Activated CD4-positive, alpha-beta T cell treated with anti-CD3 and anti-CD28 coated beads for 4 hours (primary cell): ENCODE data around the gene ADD3.
"Not testable (repeated sequence)": the region's sequence is repeated elsewhere in the genome, so short reads cannot be mapped to it uniquely, and the experiment has no call there.

ENCODE experiments used
- DNase-seq, 2 donors: peaks; one replicate each; pipeline ENCODE4 v3.0.0-alpha.2; 2020

ADD3 gene

GRCh38 chr10:110113670-110114337 is 106.0 kb downstream of the ADD3 start:
- DNase-seq: no peak

- DNase-seq: not testable (repeated sequence)
Measured at GRCh38 chr10:110114668-110115067, 106.9 kb downstream of the ADD3 start.

GRCh38 chr10:110115784-110116520 is 108.2 kb downstream of the ADD3 start:
- no peak for DNase-seq

- no peak for DNase-seq
Measured at GRCh38 chr10:110118891-110119621, 111.3 kb downstream of the ADD3 start.

- DNase-seq: no peak
Measured at GRCh38 chr10:110123594-110123993, 115.8 kb downstream of the ADD3 start.

GRCh38 chr10:110129490-110129889 is 121.7 kb downstream of the ADD3 start:
- DNase-seq: no peak

- DNase-seq: no peak
Measured at GRCh38 chr10:110134917-110135316, 127.1 kb downstream of the ADD3 start.

GRCh38 chr10:110135836-110136235 is 128.1 kb downstream of the ADD3 start:
- DNase-seq: not testable (repeated sequence)

GRCh38 chr10:110137142-110137545 is 129.4 kb downstream of the ADD3 start:
- DNase-seq: no peak

- DNase-seq: no peak
Measured at GRCh38 chr10:110138197-110138812, 130.5 kb downstream of the ADD3 start.

- DNase-seq: no peak
Measured at GRCh38 chr10:110141185-110141584, 133.4 kb downstream of the ADD3 start.

- DNase-seq: no peak
Measured at GRCh38 chr10:110141871-110142635, 134.3 kb downstream of the ADD3 start.

GRCh38 chr10:110142965-110143364 is 135.2 kb downstream of the ADD3 start:
- no peak for DNase-seq

GRCh38 chr10:110144507-110144906 is 136.7 kb downstream of the ADD3 start:
- no peak for DNase-seq

- DNase-seq: no peak
Measured at GRCh38 chr10:110147961-110148360, 140.2 kb downstream of the ADD3 start.

- no peak for DNase-seq
Measured at GRCh38 chr10:110149259-110149658, 141.5 kb downstream of the ADD3 start.

GRCh38 chr10:110150046-110150445 is 142.3 kb downstream of the ADD3 start:
- DNase-seq: no peak

- no peak for DNase-seq
Measured at GRCh38 chr10:110150981-110151380, 143.2 kb downstream of the ADD3 start.

- DNase-seq: no peak
Measured at GRCh38 chr10:110151467-110151866, 143.7 kb downstream of the ADD3 start.

GRCh38 chr10:110151971-110152370 is 144.2 kb downstream of the ADD3 start:
- DNase-seq: no peak

GRCh38 chr10:110153396-110153795 is 145.6 kb downstream of the ADD3 start:
- no peak for DNase-seq

GRCh38 chr10:110156046-110156445 is 148.3 kb downstream of the ADD3 start:
- no peak for DNase-seq
